Small intestine (tissue), 7 donors: ENCODE measurements around the gene MAMDC2. TPM values are rescaled to one million over a fixed set of nuclear protein-coding genes. Genes with fewer than 3 reads are reported as not detected.
"Not testable (repeated sequence)": the region's sequence is repeated elsewhere in the genome, so short reads cannot be mapped to it uniquely, and the experiment has no call there.

Source experiments
- DNase-seq, 2 donors: peaks; one replicate each; pipeline versions ENCODE4 v3.0.0 to v3.0.0-alpha.2; 2013
- FAIRE-seq: peaks from 2 replicates; lab custom pipeline; 2012; peaks lifted over from hg19 to GRCh38; lab: Jason Lieb, UNC
- H3K27ac ChIP-seq, 3 donors: one replicate each; pipeline ENCODE4 v1.5.1; 2013; ENCODE audit warnings: low read length in 2 of 3, mild to moderate bottlenecking in 2 of 3, control low read depth in 1 of 3, inconsistent platforms in 1 of 3, low read depth in 1 of 3, moderate library complexity in 1 of 3
- H3K27me3 ChIP-seq, 3 donors: one replicate each; pipeline ENCODE4 v1.6.1; 2013; ENCODE audit warnings: low read length in 3 of 3, inconsistent platforms in 1 of 3; ENCODE audit not compliant: control insufficient read depth in 3 of 3, insufficient read depth in 3 of 3
- H3K36me3 ChIP-seq, 3 donors: one replicate each; pipeline ENCODE4 v1.6.1; 2013; ENCODE audit warnings: low read length in 3 of 3, inconsistent platforms in 1 of 3, low read depth in 1 of 3, mild to moderate bottlenecking in 1 of 3, moderate library complexity in 1 of 3; ENCODE audit not compliant: control insufficient read depth in 3 of 3, insufficient read depth in 2 of 3
- H3K4me1 ChIP-seq, 3 donors: one replicate each; pipeline ENCODE4 v1.6.1; 2013; ENCODE audit warnings: low read length in 2 of 3, inconsistent platforms in 1 of 3, low read depth in 1 of 3, mild to moderate bottlenecking in 1 of 3, moderate library complexity in 1 of 3; ENCODE audit not compliant: control insufficient read depth in 3 of 3, insufficient read depth in 2 of 3
- H3K4me3 ChIP-seq, 3 donors: one replicate each; pipeline ENCODE4 v1.5.1; 2013; ENCODE audit warnings: low read length in 3 of 3, control low read depth in 1 of 3, inconsistent platforms in 1 of 3, low read depth in 1 of 3, mild to moderate bottlenecking in 1 of 3, moderate library complexity in 1 of 3
- H3K9me3 ChIP-seq, 2 donors: one replicate each; pipeline ENCODE4 v1.6.1; 2013; ENCODE audit warnings: low read depth in 1 of 2, low read length in 1 of 2; ENCODE audit not compliant: control insufficient read depth in 2 of 2, insufficient read depth in 1 of 2
- WGBS, 3 donors: extraction: QIAGEN DNeasy Blood & Tissue Kit; methylation state at CpG; one replicate each; pipeline ENCODE4 v1.1.7; 2013; 5-methylcytosine and 5-hydroxymethylcytosine counted together
- polyA plus RNA-seq, 4 donors: library from polyadenylated mRNA; stranded (reverse) in 3 of 4; unstranded in 1 of 4; fragments of 200-250 nt in 3 of 4; fragments of 120-200 nt in 1 of 4; gene quantifications; one replicate each; pipeline versions ENCODE4 v1.2.1 to v1.2.3, GENCODE V29; 2013
- donor health status: healthy with polysubstance abuse.
- donor health status: control.
- donor health status: control.
- donor health status: Bipolar disorder and iron deficiency.
- donor health status: healthy.

MAMDC2 gene
- polyA plus RNA-seq, 4 donors: 1.1 to 13.0 (median 1.6) TPM; not detected in 1

DNA sequence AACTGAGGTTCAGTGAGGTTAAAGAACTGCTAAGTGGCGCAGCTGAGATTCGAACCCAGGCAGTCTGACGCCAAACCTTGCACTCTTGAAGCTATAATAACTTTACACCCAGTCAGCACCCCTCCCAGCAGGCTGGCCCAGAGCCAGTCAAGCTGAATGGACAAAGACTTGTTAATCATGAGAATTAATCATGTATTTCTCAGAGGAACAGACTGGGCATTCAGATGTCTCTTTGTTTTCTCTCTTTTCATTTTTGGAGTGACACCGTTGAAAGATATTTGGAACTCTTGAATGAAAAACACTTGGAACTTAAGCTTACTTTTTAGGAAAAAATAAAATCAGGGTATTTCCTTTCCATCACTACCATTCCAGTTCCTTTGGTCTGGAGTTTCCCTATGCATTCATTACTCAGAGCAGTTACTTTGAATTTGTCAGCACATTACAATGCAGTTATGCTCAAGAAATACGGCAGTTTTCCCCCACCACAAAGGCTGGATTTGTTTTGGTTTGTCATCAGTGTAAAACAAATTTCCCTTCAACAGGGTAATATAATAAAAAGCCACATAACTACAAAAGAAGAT lies 22.6 kb upstream of the MAMDC2 start:
- peaks cover 0 to 5% of the 10 kb centered on the region in 2 donors for H3K9me3 ChIP-seq
- FAIRE-seq (no peak), DNase-seq (no peak)
- H3K27me3 ChIP-seq: no peaks in the 10 kb centered on the region
- H3K4me3 ChIP-seq: no peak overlapping the region
- H3K4me1 ChIP-seq: no peaks in the 10 kb centered on the region
- no peak overlapping the region for H3K27ac ChIP-seq
- H3K36me3 ChIP-seq: no peaks in the 10 kb centered on the region
- 60 to 66% (median 65%) methylated on average over 5 of the region's 5 CpGs for WGBS, 3 donors

DNA sequence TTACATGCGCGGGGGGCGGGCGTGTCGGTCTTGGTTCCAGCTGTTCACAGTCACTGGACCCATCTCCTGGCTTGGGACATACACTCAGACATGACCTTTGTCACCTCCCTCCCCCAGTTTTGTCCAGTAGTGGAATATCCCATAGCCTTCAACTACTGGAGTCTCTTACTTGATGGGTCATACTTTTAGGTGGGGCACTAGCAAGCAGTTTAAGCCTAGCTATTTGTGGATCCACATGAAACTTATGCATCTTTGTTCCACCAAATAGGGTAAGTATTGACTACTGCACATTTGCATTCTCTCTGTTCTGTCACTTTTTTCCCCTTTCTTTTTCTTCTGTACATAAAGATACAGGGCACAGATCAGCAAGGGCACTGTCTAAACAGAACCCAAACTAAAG lies 15.4 kb upstream of the MAMDC2 start:
- no peaks in the 10 kb centered on the region for H3K27me3 ChIP-seq
- no peaks in the 10 kb centered on the region for H3K4me1 ChIP-seq
- no peak overlapping the region for H3K27ac ChIP-seq
- H3K4me3 ChIP-seq: no peak overlapping the region
- no peaks in the 10 kb centered on the region for H3K36me3 ChIP-seq
- DNase-seq (no peak), FAIRE-seq (no peak)
- peaks cover 0 to 5% of the 10 kb centered on the region in 2 donors for H3K9me3 ChIP-seq
- 75 to 100% (median 79%) methylated on average over 4 to 5 of the region's 5 CpGs for whole genome bisulfite sequencing, 3 donors

DNA sequence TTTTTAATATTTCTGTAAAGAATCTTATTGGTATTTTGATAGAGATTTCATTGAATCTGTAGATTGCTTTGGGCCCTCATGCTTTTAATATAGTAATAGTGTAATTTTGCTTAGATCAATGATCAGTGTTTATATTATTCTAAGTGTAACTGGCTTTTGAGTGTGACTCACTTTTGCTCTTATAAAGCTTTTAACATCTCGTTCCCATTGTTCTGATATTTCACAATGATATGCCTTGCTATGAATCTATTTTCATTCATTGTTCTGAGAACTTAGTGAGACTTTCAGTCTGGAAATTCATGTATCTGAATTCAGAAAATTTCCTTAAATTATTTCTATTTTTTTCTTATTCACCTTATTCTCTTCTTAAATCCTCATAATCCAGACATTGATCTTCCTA lies 13.5 kb upstream of the MAMDC2 start:
- Histone ChIP-seq H3K4me3 (no peak overlapping the region), H3K27me3 (no peaks in the 10 kb centered on the region), H3K27ac (no peak overlapping the region), H3K4me1 (no peaks in the 10 kb centered on the region), H3K36me3 (no peaks in the 10 kb centered on the region), H3K9me3 (peaks cover 0 to 3% of the 10 kb centered on the region in 2 donors)
- peak; percentile 26 for FAIRE-seq
- no peak for DNase-seq
- WGBS, 3 donors: 64 to 86% (median 81%) methylated on average over 1 of the region's 1 CpG

DNA sequence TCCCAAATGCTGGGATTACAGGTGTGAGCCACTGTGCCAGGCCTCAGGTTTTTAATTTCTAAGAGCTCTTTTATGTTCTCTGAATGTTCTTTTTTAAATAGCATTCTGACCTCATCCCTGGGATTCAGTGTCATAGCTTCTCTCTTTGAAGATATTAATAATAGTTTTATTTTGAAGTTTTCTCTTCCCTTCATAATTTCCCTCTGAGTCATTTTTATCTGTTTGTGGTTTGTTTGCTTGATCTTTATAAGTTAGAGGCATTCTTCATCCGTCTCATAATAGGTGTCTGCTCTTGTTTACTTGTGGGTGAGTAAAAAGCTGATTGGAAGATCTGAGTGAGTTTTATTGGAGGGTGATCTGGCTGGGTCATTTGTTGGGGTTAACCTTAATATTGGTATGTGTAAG lies 12.5 kb upstream of the MAMDC2 start:
- FAIRE-seq (no peak), DNase-seq (no peak)
- no peaks in the 10 kb centered on the region for H3K27me3 ChIP-seq
- H3K36me3 ChIP-seq: no peaks in the 10 kb centered on the region
- 23 to 39% (median 25%) methylated on average over 1 of the region's 1 CpG for WGBS, 3 donors
- no peaks in the 10 kb centered on the region for H3K4me1 ChIP-seq
- no peaks in the 10 kb centered on the region for H3K9me3 ChIP-seq
- no peak overlapping the region for H3K4me3 ChIP-seq
- no peak overlapping the region for H3K27ac ChIP-seq

DNA sequence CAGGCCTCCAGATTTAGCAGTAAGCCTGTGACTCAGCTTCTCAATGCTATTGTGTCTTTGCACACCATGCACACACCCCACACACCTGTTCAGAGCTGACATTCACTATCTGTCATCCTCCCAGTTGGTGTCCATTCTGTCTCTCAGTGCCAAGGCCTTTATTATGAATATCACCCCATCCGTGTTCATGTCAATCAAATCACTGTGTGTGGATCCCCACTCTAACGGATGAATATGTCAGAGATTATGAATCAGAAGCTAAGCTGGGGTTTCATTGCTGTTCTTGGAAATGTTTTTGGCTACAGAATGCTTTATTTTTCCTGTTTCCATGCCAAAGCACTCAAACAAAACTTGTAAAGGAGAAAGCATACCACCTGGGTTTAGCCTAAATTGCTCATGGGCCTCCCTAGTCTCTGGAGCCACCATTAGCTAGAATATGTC lies 9.4 kb upstream of the MAMDC2 start:
- Histone ChIP-seq H3K9me3 (no peaks in the 10 kb centered on the region), H3K27ac (no peak overlapping the region), H3K27me3 (no peaks in the 10 kb centered on the region), H3K4me3 (no peak overlapping the region), H3K4me1 (no peaks in the 10 kb centered on the region), H3K36me3 (no peaks in the 10 kb centered on the region)
- WGBS, 3 donors: 84 to 86% (median 84%) methylated on average over 2 of the region's 2 CpGs
- DNase-seq: no peak
- no peak for FAIRE-seq

DNA sequence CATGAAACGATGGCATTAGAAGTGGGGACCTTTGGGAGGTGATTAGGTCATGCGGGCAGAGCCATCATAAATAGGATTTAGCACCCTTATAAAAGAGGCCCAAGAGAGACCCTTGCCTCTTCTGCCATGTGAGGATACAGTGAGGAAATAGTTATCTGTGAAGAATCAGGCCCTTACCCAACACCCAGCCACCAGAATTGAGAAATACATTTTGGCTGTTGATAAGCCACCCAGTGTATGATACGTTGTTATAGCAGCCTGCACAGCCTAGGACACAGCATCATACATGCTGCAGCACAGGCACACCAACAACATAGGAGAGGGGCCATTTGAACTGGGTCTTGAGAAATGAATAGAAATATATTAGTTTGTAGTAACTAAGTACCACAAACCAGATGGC lies 8.0 kb upstream of the MAMDC2 start:
- FAIRE-seq (no peak), DNase-seq (no peak)
- Histone ChIP-seq H3K4me1 (no peaks in the 10 kb centered on the region), H3K27me3 (no peaks in the 10 kb centered on the region), H3K36me3 (no peaks in the 10 kb centered on the region), H3K4me3 (no peak overlapping the region), H3K9me3 (no peaks in the 10 kb centered on the region), H3K27ac (no peak overlapping the region)
- 78 to 81% (median 79%) methylated on average over 3 of the region's 3 CpGs for WGBS, 3 donors

DNA sequence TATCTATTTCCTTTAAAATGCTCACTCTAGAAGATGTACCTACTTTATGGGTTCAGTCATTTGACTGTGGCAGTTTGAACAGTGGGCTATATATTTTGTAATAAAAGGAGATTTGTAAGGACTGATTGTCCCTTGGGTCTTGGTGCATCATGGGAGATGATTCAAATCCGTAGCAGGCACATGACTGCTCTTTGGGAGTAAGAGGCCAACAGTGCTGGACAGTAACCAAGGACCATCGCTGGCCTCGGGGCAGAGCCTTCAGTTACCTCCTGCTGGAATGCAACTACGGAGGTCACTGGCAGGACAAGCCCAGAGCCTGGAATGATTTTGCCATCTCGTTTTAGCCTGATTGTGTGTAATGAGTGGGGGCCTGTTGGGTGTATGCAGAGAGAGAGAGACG lies 7.0 kb upstream of the MAMDC2 start:
- no peak for FAIRE-seq
- Histone ChIP-seq H3K4me3 (no peak overlapping the region), H3K27ac (no peak overlapping the region), H3K27me3 (no peaks in the 10 kb centered on the region), H3K36me3 (no peaks in the 10 kb centered on the region), H3K4me1 (no peaks in the 10 kb centered on the region), H3K9me3 (no peaks in the 10 kb centered on the region)
- no peak for DNase-seq
- 69 to 75% (median 72%) methylated on average over 6 of the region's 6 CpGs for WGBS, 3 donors

DNA sequence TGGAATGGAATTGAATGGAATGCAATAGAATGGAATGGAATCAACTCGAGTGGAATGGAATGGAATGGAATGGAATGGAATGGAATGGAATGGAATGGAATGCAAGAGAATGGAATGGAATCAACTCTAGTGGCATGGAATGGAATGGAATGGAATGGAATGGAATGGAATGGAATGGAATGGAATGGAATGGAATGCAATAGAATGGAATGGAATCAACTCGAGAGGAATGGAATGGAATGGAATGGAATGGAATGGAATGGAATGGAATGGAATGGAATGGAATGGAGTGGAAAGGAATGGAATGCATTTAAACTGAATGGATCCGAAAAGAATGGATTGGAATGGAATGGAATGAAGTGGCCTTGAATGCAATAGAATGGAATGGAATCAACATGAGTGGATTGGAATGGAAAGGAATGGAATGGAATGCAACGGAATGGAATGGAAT lies 5.5 kb upstream of the MAMDC2 start:
- DNase-seq, H3K36me3 ChIP-seq, H3K4me1 ChIP-seq, H3K27ac ChIP-seq, FAIRE-seq, H3K4me3 ChIP-seq, H3K9me3 ChIP-seq: not testable (repeated sequence)
- peaks cover 0 to 13% (median 2%) of the 10 kb centered on the region in 3 donors for H3K27me3 ChIP-seq
- WGBS, 3 donors: 66 to 76% (median 73%) methylated on average over 4 of the region's 4 CpGs

DNA sequence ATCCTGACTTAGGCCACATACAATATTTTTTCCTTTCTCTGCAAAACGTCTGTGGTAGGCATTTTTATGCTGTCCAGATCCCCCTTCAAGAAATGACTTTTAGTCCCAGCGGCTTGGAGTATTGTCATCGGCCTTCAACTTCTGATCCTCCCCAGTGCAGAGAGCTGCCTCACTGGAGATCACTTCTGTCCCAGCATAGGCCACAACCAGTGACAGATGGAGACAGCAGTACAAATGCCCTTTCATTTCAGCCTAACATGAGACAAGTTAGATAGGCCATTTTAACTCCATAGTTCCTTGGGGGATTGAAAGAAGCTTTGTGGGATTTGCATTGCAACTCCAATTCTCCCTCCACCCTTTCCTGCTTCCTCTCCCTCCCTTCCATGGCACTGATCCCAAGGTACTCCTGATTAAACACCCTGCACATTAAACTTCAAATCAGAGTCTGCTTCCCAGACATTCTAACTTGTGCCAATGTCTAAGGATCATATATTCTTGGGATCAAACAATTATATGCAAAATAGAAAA lies 3.2 kb upstream of the MAMDC2 start:
- Histone ChIP-seq H3K9me3 (no peaks in the 10 kb centered on the region), H3K4me1 (no peaks in the 10 kb centered on the region), H3K36me3 (no peaks in the 10 kb centered on the region), H3K4me3 (no peak overlapping the region), H3K27ac (no peak overlapping the region), H3K27me3 (peaks cover 0 to 34% (median 2%) of the 10 kb centered on the region in 3 donors)
- DNase-seq (no peak), FAIRE-seq (no peak)
- 64 to 73% (median 69%) methylated on average over 3 of the region's 3 CpGs for WGBS, 3 donors
